OCI-LY1 (cell line): ENCODE results near the gene ZNF714.

Experiments
- H2AFZ ChIP-seq: fragments of 200-600 bp; sonication (generic), shearing (Covaris generic); 2 replicates; pipeline ENCODE4 v1.6.0; 2014; ENCODE audit warnings: antibody characterized with exemption, mild to moderate bottlenecking, low read length
- H3F3A ChIP-seq: fragments of 200-600 bp; sonication (generic), shearing (Covaris generic); 2 replicates; pipeline ENCODE4 v1.6.0; 2014; ENCODE audit warnings: mild to moderate bottlenecking, antibody characterized with exemption, low read length, moderate library complexity; ENCODE audit not compliant: insufficient read depth
- H3K27ac ChIP-seq: fragments of 200-600 bp; sonication (generic); 2 replicates; pipeline ENCODE4 v1.5.1; 2014; ENCODE audit warnings: low read length, mixed run types, mild to moderate bottlenecking, low read depth; ENCODE audit not compliant: poor library complexity, severe bottlenecking
- H3K27me3 ChIP-seq: fragments of 200-600 bp; sonication (generic); 2 replicates; pipeline ENCODE4 v1.6.0; 2014; ENCODE audit warnings: antibody characterized with exemption, mild to moderate bottlenecking, low read length, moderate library complexity; ENCODE audit not compliant: insufficient read depth
- H3K36me3 ChIP-seq: fragments of 200-600 bp; sonication (generic); 2 replicates; pipeline ENCODE4 v1.6.1; 2014; ENCODE audit warnings: mild to moderate bottlenecking, antibody characterized with exemption, low read length, moderate library complexity, mixed read lengths; ENCODE audit not compliant: insufficient read depth
- H3K4me1 ChIP-seq: fragments of 200-600 bp; sonication (generic); 2 replicates; pipeline ENCODE4 v1.5.1; 2014; ENCODE audit warnings: mild to moderate bottlenecking, low read length, moderate library complexity; ENCODE audit not compliant: insufficient read depth, severe bottlenecking
- H3K4me2 ChIP-seq: fragments of 200-600 bp; sonication (generic), shearing (Covaris generic); 2 replicates; pipeline ENCODE4 v1.6.1; 2014; ENCODE audit warnings: low read length
- H3K4me3 ChIP-seq: fragments of 200-600 bp; sonication (generic); 2 replicates; pipeline ENCODE4 v1.5.1; 2014; ENCODE audit warnings: low read length, low read depth, mild to moderate bottlenecking, mixed read lengths; ENCODE audit not compliant: poor library complexity, severe bottlenecking
- H3K79me2 ChIP-seq: fragments of 200-600 bp; shearing (Covaris generic); 2 replicates; pipeline ENCODE4 v1.6.1; 2016; ENCODE audit warnings: mixed run types, low read length, mixed read lengths; ENCODE audit not compliant: insufficient read depth
- H3K9ac ChIP-seq: fragments of 200-600 bp; sonication (generic), shearing (Covaris generic); 2 replicates; pipeline ENCODE4 v1.6.1; 2014; ENCODE audit warnings: mild to moderate bottlenecking, low read length, mixed read lengths
- H3K9me2 ChIP-seq: fragments of 200-600 bp; sonication (generic), shearing (Covaris generic); 2 replicates; pipeline ENCODE4 v1.6.1; 2014; ENCODE audit warnings: low read depth, mild to moderate bottlenecking, low read length, mixed read lengths
- H3K9me3 ChIP-seq: fragments of 200-600 bp; shearing (Covaris generic); 2 replicates; pipeline ENCODE4 v1.6.1; 2014; ENCODE audit warnings: low read length, mixed read lengths
- H4K20me1 ChIP-seq: fragments of 200-600 bp; sonication (generic), shearing (Covaris generic); 2 replicates; pipeline ENCODE4 v1.6.0; 2016; ENCODE audit warnings: mild to moderate bottlenecking, low read length; ENCODE audit not compliant: insufficient read depth
- CTCF ChIP-seq: fragments of 200-600 bp; sonication (generic), shearing (Covaris generic); IDR thresholded peaks from 2 replicates; pipeline ENCODE4 v1.5.1; 2017; ENCODE audit warnings: mild to moderate bottlenecking, antibody characterized with exemption, low read length, moderate library complexity, mixed read lengths
- EZH2 ChIP-seq: fragments of 200-600 bp; sonication (generic), shearing (Covaris generic); IDR thresholded peaks from 2 replicates; pipeline ENCODE4 v1.8.0; 2017; ENCODE audit warnings: borderline replicate concordance, mixed run types, mild to moderate bottlenecking, antibody characterized with exemption, low read length, moderate library complexity, mixed read lengths

ZNF714 gene

GRCh38 chr19:21133633-21134032, 51.6 kb downstream of the ZNF714 start:
- Histone ChIP-seq H3F3A (no peaks in the 10 kb centered on the region), H4K20me1 (no peaks in the 10 kb centered on the region), H3K27ac (no peak overlapping the region), H3K79me2 (no peaks in the 10 kb centered on the region), H2AFZ (no peak overlapping the region), H3K9me3 (no peaks in the 10 kb centered on the region), H3K4me2 (no peak overlapping the region), H3K9me2 (no peaks in the 10 kb centered on the region), H3K9ac (no peak overlapping the region), H3K27me3 (no peaks in the 10 kb centered on the region), H3K4me3 (no peak overlapping the region), H3K36me3 (no peaks in the 10 kb centered on the region), H3K4me1 (no peaks in the 10 kb centered on the region)
- no peak for TF ChIP-seq CTCF
- no peak for TF ChIP-seq EZH2

GRCh38 chr19:21134934-21135366, 52.9 kb downstream of the ZNF714 start:
- Histone ChIP-seq H3F3A (no peaks in the 10 kb centered on the region), H3K79me2 (no peaks in the 10 kb centered on the region), H2AFZ (no peak overlapping the region), H4K20me1 (no peaks in the 10 kb centered on the region), H3K9me2 (no peaks in the 10 kb centered on the region), H3K9ac (no peak overlapping the region), H3K4me3 (no peak overlapping the region), H3K36me3 (no peaks in the 10 kb centered on the region), H3K27ac (no peak overlapping the region), H3K4me1 (no peaks in the 10 kb centered on the region), H3K4me2 (no peak overlapping the region), H3K27me3 (no peaks in the 10 kb centered on the region), H3K9me3 (no peaks in the 10 kb centered on the region)
- TF ChIP-seq CTCF = no peak
- TF ChIP-seq EZH2 = no peak

GRCh38 chr19:21135433-21135832, 53.4 kb downstream of the ZNF714 start:
- TF ChIP-seq CTCF = no peak
- TF ChIP-seq EZH2 = no peak
- H2AFZ ChIP-seq = no peak overlapping the region
- H3K4me3 ChIP-seq = no peak overlapping the region
- H3K27me3 ChIP-seq = no peaks in the 10 kb centered on the region
- H3K79me2 ChIP-seq = no peaks in the 10 kb centered on the region
- H3K9me2 ChIP-seq = no peaks in the 10 kb centered on the region
- no peak overlapping the region for H3K27ac ChIP-seq
- H3K9me3 ChIP-seq = no peaks in the 10 kb centered on the region
- no peaks in the 10 kb centered on the region for H3F3A ChIP-seq
- no peak overlapping the region for H3K4me2 ChIP-seq
- no peak overlapping the region for H3K9ac ChIP-seq
- H3K4me1 ChIP-seq = no peaks in the 10 kb centered on the region
- no peaks in the 10 kb centered on the region for H3K36me3 ChIP-seq
- H4K20me1 ChIP-seq = no peaks in the 10 kb centered on the region
